GF-D8 (cell line): ENCODE measurements around the gene LRRN4.

Experiments
- DNase-seq: peaks from one replicate; lab custom pipeline; 2025; lab: John Stamatoyannopoulos, UW

The LRRN4 gene

DNA sequence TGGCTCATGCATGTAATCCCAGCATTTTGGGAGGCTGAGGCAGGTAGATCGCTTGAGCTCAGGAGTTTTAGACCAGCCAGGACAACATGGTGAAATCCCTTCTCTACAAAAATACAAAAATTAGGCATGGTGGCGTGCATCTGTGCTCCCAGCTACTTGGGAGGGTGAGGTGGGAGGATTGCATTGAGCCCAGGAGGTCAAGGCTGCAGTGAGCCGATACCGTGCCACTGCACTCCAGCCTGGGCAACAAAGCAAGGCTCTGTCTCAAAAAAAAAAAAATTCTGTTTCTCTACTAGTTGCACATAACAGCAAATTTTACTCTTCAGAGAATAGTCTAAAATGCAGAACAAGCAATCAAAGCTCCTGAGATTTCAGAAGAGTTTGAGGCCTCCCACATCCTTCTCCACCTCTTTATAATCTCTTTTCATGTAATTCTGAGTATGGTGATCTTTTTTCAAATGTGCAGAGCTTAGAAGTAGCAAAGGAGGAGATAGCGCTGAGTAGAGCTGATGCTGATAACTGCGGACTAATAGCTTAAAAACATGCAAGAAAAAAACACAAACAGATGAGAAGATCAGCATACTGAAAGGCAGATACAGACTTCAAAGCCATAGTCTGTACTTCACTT is 23.3 kb downstream of the LRRN4 start:
- no peak for DNase-seq

DNA sequence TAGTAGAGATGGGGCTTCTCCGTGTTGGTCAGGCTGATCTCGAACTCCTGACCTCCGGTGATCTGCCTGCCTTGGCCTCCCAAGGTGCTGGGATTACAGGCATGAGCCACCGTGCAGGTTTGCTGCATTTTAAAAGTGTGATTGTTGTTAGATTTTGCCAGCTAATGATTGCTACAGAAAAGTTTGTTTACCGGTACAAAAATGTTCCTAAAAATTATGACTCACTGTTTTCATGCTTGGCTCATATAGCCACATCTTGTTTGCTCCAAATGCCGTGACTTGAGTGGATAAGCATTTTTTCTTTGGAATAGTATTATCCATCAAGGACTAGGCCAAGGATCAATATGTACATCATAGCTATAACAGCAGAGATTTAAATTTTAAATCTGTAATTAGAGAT is 24.3 kb downstream of the LRRN4 start:
- no peak for DNase-seq

DNA sequence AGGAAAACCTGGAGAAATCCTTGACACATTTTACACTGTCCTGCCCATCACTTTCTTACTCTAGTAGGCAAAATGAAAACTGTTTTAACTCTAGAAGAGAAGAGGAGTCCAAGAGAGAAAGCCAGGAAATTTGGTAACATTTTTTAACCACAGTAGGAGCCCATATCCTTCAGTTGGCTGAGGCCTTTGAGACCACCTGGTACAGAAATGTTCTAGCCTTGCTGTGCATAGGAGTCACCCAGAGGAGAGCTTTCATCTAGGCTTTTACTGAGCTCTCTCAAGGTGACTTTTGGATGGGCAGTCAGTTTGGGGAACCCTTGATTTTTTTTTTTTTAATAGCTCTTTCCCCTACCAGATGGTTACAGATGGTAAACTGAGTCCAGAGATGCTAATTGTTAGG is 25.0 kb downstream of the LRRN4 start:
- DNase-seq = peak; percentile 86

- DNase-seq = no peak
These were observed 27.8 kb downstream of the LRRN4 start for GRCh38 chr20:6026051-6026450.

DNA sequence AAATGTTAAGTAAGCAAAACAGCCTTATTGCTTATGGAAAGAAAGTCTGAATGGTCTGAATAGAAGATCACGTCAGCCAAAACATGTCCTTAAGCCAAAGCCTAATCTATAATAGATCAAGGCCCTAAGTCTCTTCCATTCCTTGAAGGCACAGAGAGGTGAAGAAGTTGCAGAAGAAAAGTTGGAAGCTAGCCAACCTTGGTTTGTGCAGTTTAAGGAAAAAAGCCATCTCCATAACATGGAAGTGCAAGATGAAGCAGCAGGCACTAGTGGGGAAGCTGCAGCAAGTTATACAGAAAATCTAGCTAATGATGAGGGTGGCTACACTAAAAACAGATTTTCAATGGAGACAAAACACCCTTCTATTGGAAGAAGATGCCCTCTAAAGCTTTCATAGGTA is 29.1 kb downstream of the LRRN4 start:
- no peak for DNase-seq

DNA sequence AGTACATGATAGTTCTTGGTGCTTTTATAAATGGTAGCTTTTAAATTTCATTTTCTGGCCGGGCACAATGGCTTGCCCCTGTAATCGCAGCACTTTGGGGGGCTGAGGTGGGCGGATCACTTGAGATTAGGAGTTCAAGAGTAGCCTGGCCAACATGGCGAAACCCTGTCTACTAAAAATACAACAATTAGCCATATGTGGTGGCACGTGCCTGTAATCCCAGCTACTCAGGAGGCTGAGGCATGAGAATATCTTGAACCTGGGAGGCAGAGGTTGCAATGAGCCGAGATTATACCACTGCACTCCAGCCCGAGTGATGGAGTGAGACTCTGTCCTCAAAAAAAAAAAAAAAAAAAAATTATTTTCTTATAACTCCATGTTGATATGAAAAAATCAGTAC is 36.0 kb downstream of the LRRN4 start:
- no peak for DNase-seq

DNA sequence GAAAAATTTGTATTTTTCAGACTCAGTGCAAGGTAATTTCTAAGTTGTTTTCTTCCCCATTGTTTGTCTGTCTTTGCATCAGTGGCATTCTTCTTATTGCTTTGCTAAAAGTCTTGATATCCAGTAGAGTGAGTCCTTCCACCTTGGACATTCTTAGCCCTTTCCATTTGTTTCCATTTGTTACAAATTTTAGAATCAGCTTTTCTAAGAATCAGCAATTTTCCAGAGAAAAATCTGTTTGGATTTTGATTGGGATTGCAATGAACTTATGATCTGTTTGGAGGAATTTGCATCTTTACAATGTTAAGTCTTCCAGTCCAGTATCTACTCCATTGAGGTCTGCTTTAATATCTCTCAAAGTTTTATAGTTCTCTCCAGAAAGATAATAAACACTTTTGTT is 36.4 kb downstream of the LRRN4 start:
- DNase-seq = no peak

GRCh38 chr20:6014957-6015356 is 38.9 kb downstream of the LRRN4 start:
- DNase-seq = no peak

DNA sequence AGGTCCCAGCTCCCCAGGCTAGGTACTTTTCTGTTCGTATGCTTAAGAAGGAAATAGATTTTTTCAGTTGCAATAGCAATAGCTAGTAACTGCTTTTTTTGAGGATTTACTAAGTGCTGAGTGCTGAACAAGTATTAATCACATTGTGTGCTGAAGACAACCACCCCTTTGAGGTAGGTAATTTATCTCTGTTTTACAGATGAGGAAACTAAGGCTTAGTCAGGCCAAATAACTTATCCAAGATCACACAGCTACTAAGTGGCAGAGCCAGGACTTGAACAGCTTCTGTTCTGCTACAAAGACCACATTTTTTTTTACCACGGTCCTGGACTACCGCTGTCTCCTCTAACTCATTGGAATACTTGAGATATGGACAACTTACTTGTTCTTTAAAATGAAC is 39.8 kb downstream of the LRRN4 start:
- no peak for DNase-seq

GRCh38 chr20:6012179-6012578 is 41.7 kb downstream of the LRRN4 start:
- no peak for DNase-seq

GRCh38 chr20:6008254-6008653 is 45.6 kb downstream of the LRRN4 start:
- peak; percentile 73 for DNase-seq

GRCh38 chr20:6007529-6008103 is 46.2 kb downstream of the LRRN4 start:
- no peak for DNase-seq

GRCh38 chr20:6007094-6007528 is 46.7 kb downstream of the LRRN4 start:
- DNase-seq = no peak

DNA sequence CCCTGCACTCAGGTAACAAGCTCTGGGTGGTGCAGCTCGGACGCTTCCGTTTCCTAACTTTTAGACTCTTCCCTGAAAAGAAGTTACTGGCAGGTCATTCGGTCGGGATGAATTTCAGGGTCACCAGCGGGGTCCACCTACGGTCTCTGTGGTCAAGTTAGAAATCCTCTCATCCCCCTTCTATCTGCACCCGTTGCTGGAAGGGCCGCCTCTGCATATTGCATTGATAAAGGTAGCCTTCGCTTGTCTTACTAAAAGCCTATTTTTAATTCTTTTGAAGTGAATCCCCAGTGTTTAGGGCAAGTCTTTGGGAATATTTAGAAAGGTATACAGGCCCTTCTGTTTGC is 47.3 kb downstream of the LRRN4 start:
- DNase-seq = no peak

DNA sequence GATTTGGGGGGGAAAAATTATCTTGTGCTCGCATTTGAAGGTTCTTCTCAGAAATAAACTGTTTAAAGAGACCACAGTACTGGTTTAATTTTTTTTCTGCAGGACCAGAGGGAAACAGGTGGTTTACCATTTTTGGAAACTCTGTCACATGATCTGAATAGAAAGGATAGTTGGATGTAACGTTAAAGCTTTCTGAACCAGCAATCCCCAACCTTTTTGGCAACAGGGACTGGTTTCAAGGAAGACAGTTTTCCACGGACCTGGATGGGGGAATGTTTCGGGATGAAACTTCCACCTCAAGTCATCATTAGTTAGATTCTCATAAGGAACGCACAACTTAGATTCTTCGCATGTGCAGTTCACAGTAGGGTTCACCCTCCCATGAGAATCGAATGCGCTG is 53.0 kb downstream of the LRRN4 start:
- no peak for DNase-seq

DNA sequence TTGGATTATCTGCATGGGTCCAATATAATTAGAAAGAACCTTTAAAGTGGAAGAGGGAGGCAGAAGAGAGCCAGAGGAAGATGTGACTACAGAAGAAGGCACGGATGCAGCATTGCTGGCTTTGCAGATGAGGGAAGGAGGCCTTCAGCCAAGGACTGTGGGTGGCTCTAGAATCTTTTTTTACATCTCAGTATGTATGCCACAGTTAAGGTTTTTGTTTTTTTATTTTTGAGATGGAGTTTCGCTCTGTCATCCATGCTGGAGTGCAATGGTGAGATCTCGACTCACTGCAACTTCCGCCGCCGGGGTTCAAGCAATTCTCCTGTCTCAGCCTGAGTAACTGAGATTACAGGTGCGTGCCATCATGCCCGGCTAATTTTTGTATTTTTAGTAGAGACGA is 54.1 kb downstream of the LRRN4 start:
- no peak for DNase-seq

DNA sequence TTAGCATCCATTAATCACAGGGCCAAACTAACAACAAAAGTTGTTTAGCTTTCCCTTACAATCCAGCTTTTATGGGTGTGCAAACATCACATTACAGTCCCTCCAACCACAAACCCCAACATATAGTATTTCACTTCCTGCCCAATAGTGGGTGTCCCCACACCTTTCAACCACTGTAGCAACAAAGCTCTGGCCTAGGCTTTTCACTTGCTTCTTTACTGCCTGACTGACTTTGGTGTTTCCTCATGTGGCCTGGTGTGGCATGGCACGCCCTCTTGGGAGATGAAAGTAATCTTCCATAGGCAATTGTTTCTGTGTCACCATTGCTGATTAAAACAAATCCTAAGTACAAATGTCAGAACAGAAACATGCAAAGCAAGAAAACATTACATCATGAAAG is 57.1 kb downstream of the LRRN4 start:
- DNase-seq = peak; percentile 79

DNA sequence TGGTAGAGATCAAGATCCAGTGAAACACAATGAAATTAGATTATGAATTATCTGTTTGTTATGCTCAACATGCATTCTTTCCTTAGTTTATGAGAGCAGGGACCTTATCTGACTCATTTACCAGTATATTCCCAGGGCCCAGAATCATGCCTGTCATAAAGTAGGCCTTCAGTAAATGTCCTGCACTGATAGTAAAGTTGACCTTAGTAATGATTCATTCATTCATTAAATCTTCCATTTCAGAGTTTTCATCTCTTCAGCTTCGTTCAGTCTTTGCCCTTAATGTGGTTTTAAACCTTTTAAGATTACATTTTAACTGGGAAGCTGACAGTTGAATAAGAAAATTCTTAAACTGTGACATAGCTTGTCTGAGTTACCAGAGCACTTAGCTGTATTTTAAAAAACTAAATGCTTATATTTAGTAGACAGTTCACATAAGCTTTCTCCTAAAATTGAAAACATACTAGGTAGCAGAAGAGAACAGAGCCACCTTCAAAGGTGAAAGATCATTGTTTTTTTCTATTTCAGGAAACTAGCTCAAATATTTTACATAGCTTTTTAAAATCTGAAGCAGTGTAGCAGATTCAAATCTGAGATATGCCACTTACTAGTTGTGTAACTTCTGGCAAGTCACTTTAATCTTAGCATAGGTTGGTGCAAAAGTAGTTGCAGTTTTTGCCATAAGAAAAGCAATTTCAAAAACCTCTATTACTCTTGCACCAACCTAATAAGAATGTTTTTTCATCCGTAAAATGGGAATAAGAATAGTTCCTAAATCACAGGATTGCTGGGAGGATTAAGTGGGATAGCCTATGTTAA is 62.0 kb downstream of the LRRN4 start:
- no peak for DNase-seq

- DNase-seq = no peak
These were observed 62.9 kb downstream of the LRRN4 start for GRCh38 chr20:5990946-5991345.
